Activated CD8-positive, alpha-beta memory T cell treated with anti-CD3 and anti-CD28 coated beads, Interleukin-2, amount 50 U/mL, for 1 hour (primary cell): Measurements from ENCODE around the gene GPRC5B.

Source experiments
- DNase-seq: peaks from one replicate; pipeline ENCODE4 v3.0.0-alpha.2; 2020; ENCODE audit errors: extremely low read depth

Gene GPRC5B

GRCh38 chr16:19872179-19872863 lies 12.3 kb downstream of the GPRC5B start:
- no peak for DNase-seq

GRCh38 chr16:19871721-19872120 lies 12.9 kb downstream of the GPRC5B start:
- DNase-seq: no peak

- DNase-seq: no peak
Measured at GRCh38 chr16:19868421-19868820, 16.2 kb downstream of the GPRC5B start.

GRCh38 chr16:19864566-19864965 lies 20.1 kb downstream of the GPRC5B start:
- DNase-seq: no peak

GRCh38 chr16:19863990-19864389 lies 20.7 kb downstream of the GPRC5B start:
- no peak for DNase-seq

GRCh38 chr16:19861811-19862327 lies 22.8 kb downstream of the GPRC5B start:
- DNase-seq: no peak

- no peak for DNase-seq
Measured at GRCh38 chr16:19861133-19861532, 23.5 kb downstream of the GPRC5B start.

GRCh38 chr16:19860166-19861041 lies 24.2 kb downstream of the GPRC5B start:
- no peak for DNase-seq

- no peak for DNase-seq
Measured at GRCh38 chr16:19859603-19860002, 25.0 kb downstream of the GPRC5B start.

- no peak for DNase-seq
Measured at GRCh38 chr16:19859166-19859565, 25.5 kb downstream of the GPRC5B start.

- DNase-seq: no peak
Measured at GRCh38 chr16:19858340-19859018, 26.2 kb downstream of the GPRC5B start.

GRCh38 chr16:19857593-19858339 lies 26.9 kb downstream of the GPRC5B start:
- DNase-seq: no peak

GRCh38 chr16:19856120-19856519 lies 28.5 kb downstream of the GPRC5B start:
- no peak for DNase-seq

- no peak for DNase-seq
Measured at GRCh38 chr16:19854543-19854876, 30.1 kb downstream of the GPRC5B start.

GRCh38 chr16:19853742-19854542 lies 30.7 kb downstream of the GPRC5B start:
- DNase-seq: no peak

- no peak for DNase-seq
Measured at GRCh38 chr16:19853132-19853741, 31.4 kb downstream of the GPRC5B start.

GRCh38 chr16:19851476-19851875 lies 33.2 kb downstream of the GPRC5B start:
- DNase-seq: no peak

GRCh38 chr16:19850131-19850817 lies 34.4 kb downstream of the GPRC5B start:
- no peak for DNase-seq

GRCh38 chr16:19848756-19849155 lies 35.9 kb downstream of the GPRC5B start:
- DNase-seq: no peak

- no peak for DNase-seq
Measured at GRCh38 chr16:19846436-19846835, 38.2 kb downstream of the GPRC5B start.
